Uterus (tissue), 2 donors: ENCODE data around the gene USP20.

Experiments
- CTCF ChIP-seq, 4 experiments: fragments of 200-600 bp in 2 of 4; fragments of 450-650 bp in 2 of 4; sonication (generic) in 2 of 4; IDR thresholded peaks; one replicate each; pipeline ENCODE4 v1.5.1; 2016 to 2019; ENCODE audit warnings: antibody characterized with exemption in 4 of 4, mild to moderate bottlenecking in 2 of 4, moderate library complexity in 1 of 4
- POLR2A ChIP-seq, 2 donors: fragments of 450-650 bp; IDR thresholded peaks; one replicate each; pipeline ENCODE4 v1.6.1; 2016; ENCODE audit warnings: antibody characterized with exemption in 2 of 2, mild to moderate bottlenecking in 1 of 2, moderate library complexity in 1 of 2

- TF ChIP-seq CTCF (IDR thresholded peaks at IDR 0.05) (no peak), POLR2A (IDR thresholded peaks at IDR 0.05) (no peak)
Measured at GRCh38 chr9:129786481-129786880, 48.8 kb upstream of the USP20 start.
